ENCODE data around the gene EPN2.

Gene EPN2

DNA sequence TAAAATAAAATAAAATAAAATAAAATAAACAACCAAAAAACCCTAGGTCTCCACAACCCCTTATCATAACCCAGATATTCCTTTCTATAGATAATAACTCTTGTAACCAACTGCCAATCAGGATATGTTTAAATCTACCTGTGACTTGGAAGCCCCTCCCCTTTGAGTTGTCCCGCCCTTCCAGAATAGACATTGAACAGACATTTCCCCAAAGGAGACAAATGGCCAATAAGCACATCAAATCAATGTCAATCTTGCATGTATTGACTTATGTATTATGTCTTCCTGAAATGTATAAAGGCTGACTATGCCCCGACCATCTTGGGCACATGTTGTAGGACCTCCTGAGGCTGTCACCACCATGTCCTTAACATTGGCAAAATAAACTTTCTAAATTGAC lies 139.6 kb downstream of the EPN2 start:
- H3K27me3 ChIP-seq (ENCODE audit: control insufficient read depth in 1 of 2, insufficient read depth in 2 of 2, low read length in 2 of 2), result no peaks in the 10 kb centered on the region
- no peaks in the 10 kb centered on the region for H3K9me3 ChIP-seq (ENCODE audit: control insufficient read depth in 2 of 2, low read length in 2 of 2)
- peak overlapping the region; percentile 84 to 89 for H3K4me3 ChIP-seq (ENCODE audit: low read length in 2 of 2)
- H3K27ac ChIP-seq (ENCODE audit: low read length), result peak overlapping the region; percentile 96
- peak overlapping the region; percentile 82 to 96 for H3K9ac ChIP-seq (ENCODE audit: low read length in 2 of 2)
- H3K4me1 ChIP-seq (ENCODE audit: control insufficient read depth, insufficient read depth, low read length), result peaks cover 17% of the 10 kb centered on the region
- peaks cover 17 to 22% of the 10 kb centered on the region in 2 donors for H3K36me3 ChIP-seq (ENCODE audit: control insufficient read depth in 2 of 2, insufficient read depth in 2 of 2, low read length in 2 of 2)

DNA sequence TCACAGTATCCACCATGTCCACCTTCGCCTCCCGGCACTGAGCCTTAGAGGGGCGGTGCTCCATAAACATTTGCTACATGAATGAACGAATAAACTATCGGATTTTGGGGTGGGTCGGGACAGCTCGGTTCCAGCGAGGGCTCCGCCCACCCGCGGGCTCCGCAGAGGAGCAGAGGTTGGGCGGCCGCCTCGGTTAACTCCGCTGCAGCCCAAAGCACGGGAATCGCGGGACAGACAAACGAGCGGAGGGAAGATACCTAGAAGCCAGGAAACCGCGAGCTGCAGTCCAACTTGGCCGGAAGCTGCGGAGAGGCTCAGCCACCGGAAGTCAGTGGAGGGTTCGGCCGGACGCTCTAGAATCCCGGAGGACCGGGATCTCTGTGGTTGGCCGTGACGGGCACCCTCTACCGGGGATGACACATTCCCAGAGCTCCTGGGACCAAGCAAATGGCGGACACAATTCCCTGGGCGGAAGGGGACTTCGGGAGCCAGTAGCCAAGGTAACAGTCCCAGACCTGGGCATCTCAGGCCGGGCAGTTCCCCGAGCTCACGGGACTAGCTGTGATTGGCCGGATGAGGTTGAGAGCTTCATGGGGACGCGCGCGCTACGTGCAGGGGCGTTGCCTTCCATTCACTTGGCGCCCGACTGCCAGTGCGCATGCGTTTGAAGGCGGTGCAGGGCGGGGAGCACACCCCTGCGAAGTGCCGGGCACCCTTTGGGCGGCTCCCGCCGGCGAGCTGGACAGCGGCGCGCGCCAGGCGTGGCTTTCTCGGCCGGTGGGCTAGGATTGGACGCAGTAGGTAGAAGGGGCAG lies 140.6 kb downstream of the EPN2 start:
- Histone ChIP-seq H3K36me3 (ENCODE audit: control insufficient read depth in 2 of 2, insufficient read depth in 2 of 2, low read length in 2 of 2) (peaks cover 19 to 29% of the 10 kb centered on the region in 2 donors), H3K9me3 (ENCODE audit: control insufficient read depth in 2 of 2, low read length in 2 of 2) (no peaks in the 10 kb centered on the region), H3K4me1 (ENCODE audit: control insufficient read depth, insufficient read depth, low read length) (peaks cover 24% of the 10 kb centered on the region), H3K27ac (ENCODE audit: low read length) (peak overlapping the region; percentile 96), H3K27me3 (ENCODE audit: control insufficient read depth in 1 of 2, insufficient read depth in 2 of 2, low read length in 2 of 2) (no peaks in the 10 kb centered on the region), H3K9ac (ENCODE audit: low read length in 2 of 2) (peak overlapping the region; percentile 82 to 96), H3K4me3 (ENCODE audit: low read length in 2 of 2) (peak overlapping the region; percentile 84 to 89)

DNA sequence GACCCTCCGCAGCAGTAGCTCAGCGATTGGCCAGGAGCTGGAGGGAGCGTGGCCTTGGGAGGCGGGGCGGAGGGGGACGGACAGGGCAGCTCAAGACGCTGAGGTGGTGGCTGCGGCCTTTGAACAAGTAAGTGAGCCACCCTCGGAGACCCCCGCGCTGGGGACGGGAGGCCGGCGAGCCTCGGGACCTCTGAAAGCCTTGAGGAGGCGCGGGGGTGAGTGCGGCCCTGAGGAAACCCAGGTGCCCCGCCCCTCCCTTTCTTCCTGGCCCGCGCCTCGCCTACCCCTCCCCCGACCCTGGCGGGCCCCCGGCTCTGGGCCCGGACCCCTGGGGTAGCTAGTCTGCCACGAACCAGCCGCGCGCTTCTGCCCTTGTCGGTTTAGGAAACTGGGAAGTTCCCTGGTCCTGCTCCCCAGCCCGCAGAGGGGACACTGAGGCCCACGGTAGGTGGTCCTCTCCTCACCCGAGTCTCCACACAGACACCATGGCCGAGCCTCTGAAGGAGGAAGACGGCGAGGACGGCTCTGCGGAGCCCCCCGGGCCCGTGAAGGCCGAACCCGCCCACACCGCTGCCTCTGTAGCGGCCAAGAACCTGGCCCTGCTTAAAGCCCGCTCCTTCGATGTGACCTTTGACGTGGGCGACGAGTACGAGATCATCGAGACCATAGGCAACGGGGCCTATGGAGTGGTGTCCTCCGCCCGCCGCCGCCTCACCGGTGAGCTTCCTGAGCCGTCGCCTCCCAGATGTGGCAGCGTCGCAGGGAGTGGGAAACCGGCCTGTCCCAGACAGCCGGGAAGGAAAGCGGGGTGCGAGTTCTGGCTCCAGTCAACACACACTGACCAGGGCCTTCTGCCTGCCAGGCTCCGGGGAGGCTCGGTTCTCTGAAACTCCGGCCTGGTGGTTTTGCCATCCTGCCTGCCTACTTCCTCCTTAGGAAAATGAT lies 141.5 kb downstream of the EPN2 start, which contains the start of gene MAPK7:
TSS of gene MAPK7 (plus strand) at position 83 of the 945 bp plus-strand sequence. CDS start at position 486, 403 bp downstream.
- H3K9me3 ChIP-seq (ENCODE audit: control insufficient read depth in 2 of 2, low read length in 2 of 2), result no peaks in the 10 kb centered on the region
- peaks cover 32% of the 10 kb centered on the region for H3K4me1 ChIP-seq (ENCODE audit: control insufficient read depth, insufficient read depth, low read length)
- H3K36me3 ChIP-seq (ENCODE audit: control insufficient read depth in 2 of 2, insufficient read depth in 2 of 2, low read length in 2 of 2), result peaks cover 25 to 37% of the 10 kb centered on the region in 2 donors
- no peaks in the 10 kb centered on the region for H3K27me3 ChIP-seq (ENCODE audit: control insufficient read depth in 1 of 2, insufficient read depth in 2 of 2, low read length in 2 of 2)
- H3K4me3 ChIP-seq (ENCODE audit: low read length in 2 of 2), result peak within 1 kb of the TSS; percentile 84 to 89
- peak within 1 kb of the TSS; percentile 82 to 96 for H3K9ac ChIP-seq (ENCODE audit: low read length in 2 of 2)
- peak within 1 kb of the TSS; percentile 96 for H3K27ac ChIP-seq (ENCODE audit: low read length)

DNA sequence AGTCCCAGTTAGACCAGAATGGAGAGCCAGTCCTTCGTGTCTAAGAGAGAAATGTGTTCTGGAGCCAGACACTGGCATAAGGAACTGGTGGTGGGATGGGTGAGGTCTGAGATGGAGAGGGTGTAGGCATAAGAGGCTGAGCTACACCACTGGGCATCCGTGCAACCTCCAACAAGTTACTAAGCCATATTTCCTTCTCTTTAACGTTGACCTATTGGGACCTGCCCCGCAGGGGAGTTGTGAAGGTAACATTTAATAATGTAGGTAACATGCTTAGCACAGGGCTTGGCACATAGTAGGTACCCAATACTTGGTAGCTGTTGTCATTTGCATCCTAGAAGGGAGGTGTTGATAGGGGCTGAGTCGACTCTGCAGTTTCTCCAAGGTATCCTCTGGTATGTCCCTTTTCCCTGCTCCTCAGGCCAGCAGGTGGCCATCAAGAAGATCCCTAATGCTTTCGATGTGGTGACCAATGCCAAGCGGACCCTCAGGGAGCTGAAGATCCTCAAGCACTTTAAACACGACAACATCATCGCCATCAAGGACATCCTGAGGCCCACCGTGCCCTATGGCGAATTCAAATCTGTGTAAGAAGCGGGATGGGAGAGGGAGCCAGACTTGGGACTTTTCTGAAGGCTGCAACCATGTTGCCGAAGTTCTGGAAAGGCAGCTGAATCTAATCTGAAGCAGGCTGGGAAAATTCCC lies 142.3 kb downstream of the EPN2 start:
- peak overlapping the region; percentile 79 to 89 for H3K4me3 ChIP-seq (ENCODE audit: low read length in 2 of 2)
- no peaks in the 10 kb centered on the region for H3K9me3 ChIP-seq (ENCODE audit: control insufficient read depth in 2 of 2, low read length in 2 of 2)
- peaks cover 40% of the 10 kb centered on the region for H3K4me1 ChIP-seq (ENCODE audit: control insufficient read depth, insufficient read depth, low read length)
- no peaks in the 10 kb centered on the region for H3K27me3 ChIP-seq (ENCODE audit: control insufficient read depth in 1 of 2, insufficient read depth in 2 of 2, low read length in 2 of 2)
- peaks cover 31 to 44% of the 10 kb centered on the region in 2 donors for H3K36me3 ChIP-seq (ENCODE audit: control insufficient read depth in 2 of 2, insufficient read depth in 2 of 2, low read length in 2 of 2)
- peak overlapping the region; percentile 78 to 82 for H3K9ac ChIP-seq (ENCODE audit: low read length in 2 of 2)
- no peak overlapping the region for H3K27ac ChIP-seq (ENCODE audit: low read length)

DNA sequence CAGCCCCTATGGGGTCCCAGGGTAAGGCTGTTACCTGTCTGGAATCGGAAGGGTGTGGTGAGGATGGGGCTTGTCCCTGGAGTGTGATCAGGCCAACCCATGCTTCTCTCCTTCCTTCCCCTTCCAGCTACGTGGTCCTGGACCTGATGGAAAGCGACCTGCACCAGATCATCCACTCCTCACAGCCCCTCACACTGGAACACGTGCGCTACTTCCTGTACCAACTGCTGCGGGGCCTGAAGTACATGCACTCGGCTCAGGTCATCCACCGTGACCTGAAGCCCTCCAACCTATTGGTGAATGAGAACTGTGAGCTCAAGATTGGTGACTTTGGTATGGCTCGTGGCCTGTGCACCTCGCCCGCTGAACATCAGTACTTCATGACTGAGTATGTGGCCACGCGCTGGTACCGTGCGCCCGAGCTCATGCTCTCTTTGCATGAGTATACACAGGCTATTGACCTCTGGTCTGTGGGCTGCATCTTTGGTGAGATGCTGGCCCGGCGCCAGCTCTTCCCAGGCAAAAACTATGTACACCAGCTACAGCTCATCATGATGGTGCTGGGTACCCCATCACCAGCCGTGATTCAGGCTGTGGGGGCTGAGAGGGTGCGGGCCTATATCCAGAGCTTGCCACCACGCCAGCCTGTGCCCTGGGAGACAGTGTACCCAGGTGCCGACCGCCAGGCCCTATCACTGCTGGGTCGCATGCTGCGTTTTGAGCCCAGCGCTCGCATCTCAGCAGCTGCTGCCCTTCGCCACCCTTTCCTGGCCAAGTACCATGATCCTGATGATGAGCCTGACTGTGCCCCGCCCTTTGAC lies 143.5 kb downstream of the EPN2 start:
- Histone ChIP-seq H3K9ac (ENCODE audit: low read length in 2 of 2) (no peak overlapping the region), H3K27ac (ENCODE audit: low read length) (peak overlapping the region; percentile 24), H3K36me3 (ENCODE audit: control insufficient read depth in 2 of 2, insufficient read depth in 2 of 2, low read length in 2 of 2) (peaks cover 31 to 44% of the 10 kb centered on the region in 2 donors), H3K9me3 (ENCODE audit: control insufficient read depth in 2 of 2, low read length in 2 of 2) (no peaks in the 10 kb centered on the region), H3K27me3 (ENCODE audit: control insufficient read depth in 1 of 2, insufficient read depth in 2 of 2, low read length in 2 of 2) (no peaks in the 10 kb centered on the region), H3K4me3 (ENCODE audit: low read length in 2 of 2) (no peak overlapping the region), H3K4me1 (ENCODE audit: control insufficient read depth, insufficient read depth, low read length) (peaks cover 52% of the 10 kb centered on the region)

DNA sequence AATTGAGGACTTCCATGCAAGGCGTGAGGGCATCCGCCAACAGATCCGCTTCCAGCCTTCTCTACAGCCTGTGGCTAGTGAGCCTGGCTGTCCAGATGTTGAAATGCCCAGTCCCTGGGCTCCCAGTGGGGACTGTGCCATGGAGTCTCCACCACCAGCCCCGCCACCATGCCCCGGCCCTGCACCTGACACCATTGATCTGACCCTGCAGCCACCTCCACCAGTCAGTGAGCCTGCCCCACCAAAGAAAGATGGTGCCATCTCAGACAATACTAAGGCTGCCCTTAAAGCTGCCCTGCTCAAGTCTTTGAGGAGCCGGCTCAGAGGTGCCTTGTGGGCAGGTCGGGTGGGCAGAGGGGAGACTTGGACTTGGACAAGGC lies 144.2 kb downstream of the EPN2 start:
- Histone ChIP-seq H3K27ac (ENCODE audit: low read length) (peak overlapping the region; percentile 18), H3K9me3 (ENCODE audit: control insufficient read depth in 2 of 2, low read length in 2 of 2) (no peaks in the 10 kb centered on the region), H3K4me1 (ENCODE audit: control insufficient read depth, insufficient read depth, low read length) (peaks cover 58% of the 10 kb centered on the region), H3K4me3 (ENCODE audit: low read length in 2 of 2) (no peak overlapping the region), H3K36me3 (ENCODE audit: control insufficient read depth in 2 of 2, insufficient read depth in 2 of 2, low read length in 2 of 2) (peaks cover 31 to 44% of the 10 kb centered on the region in 2 donors), H3K27me3 (ENCODE audit: control insufficient read depth in 1 of 2, insufficient read depth in 2 of 2, low read length in 2 of 2) (no peaks in the 10 kb centered on the region), H3K9ac (ENCODE audit: low read length in 2 of 2) (no peak overlapping the region)

DNA sequence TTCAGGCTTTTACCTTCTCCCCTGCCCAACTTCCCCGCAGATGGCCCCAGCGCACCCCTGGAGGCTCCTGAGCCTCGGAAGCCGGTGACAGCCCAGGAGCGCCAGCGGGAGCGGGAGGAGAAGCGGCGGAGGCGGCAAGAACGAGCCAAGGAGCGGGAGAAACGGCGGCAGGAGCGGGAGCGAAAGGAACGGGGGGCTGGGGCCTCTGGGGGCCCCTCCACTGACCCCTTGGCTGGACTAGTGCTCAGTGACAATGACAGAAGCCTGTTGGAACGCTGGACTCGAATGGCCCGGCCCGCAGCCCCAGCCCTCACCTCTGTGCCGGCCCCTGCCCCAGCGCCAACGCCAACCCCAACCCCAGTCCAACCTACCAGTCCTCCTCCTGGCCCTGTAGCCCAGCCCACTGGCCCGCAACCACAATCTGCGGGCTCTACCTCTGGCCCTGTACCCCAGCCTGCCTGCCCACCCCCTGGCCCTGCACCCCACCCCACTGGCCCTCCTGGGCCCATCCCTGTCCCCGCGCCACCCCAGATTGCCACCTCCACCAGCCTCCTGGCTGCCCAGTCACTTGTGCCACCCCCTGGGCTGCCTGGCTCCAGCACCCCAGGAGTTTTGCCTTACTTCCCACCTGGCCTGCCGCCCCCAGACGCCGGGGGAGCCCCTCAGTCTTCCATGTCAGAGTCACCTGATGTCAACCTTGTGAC lies 144.7 kb downstream of the EPN2 start:
- Histone ChIP-seq H3K9ac (ENCODE audit: low read length in 2 of 2) (no peak overlapping the region), H3K27me3 (ENCODE audit: control insufficient read depth in 1 of 2, insufficient read depth in 2 of 2, low read length in 2 of 2) (no peaks in the 10 kb centered on the region), H3K4me3 (ENCODE audit: low read length in 2 of 2) (no peak overlapping the region), H3K9me3 (ENCODE audit: control insufficient read depth in 2 of 2, low read length in 2 of 2) (no peaks in the 10 kb centered on the region), H3K4me1 (ENCODE audit: control insufficient read depth, insufficient read depth, low read length) (peaks cover 62% of the 10 kb centered on the region), H3K27ac (ENCODE audit: low read length) (peak overlapping the region; percentile 18), H3K36me3 (ENCODE audit: control insufficient read depth in 2 of 2, insufficient read depth in 2 of 2, low read length in 2 of 2) (peaks cover 31 to 44% of the 10 kb centered on the region in 2 donors)

DNA sequence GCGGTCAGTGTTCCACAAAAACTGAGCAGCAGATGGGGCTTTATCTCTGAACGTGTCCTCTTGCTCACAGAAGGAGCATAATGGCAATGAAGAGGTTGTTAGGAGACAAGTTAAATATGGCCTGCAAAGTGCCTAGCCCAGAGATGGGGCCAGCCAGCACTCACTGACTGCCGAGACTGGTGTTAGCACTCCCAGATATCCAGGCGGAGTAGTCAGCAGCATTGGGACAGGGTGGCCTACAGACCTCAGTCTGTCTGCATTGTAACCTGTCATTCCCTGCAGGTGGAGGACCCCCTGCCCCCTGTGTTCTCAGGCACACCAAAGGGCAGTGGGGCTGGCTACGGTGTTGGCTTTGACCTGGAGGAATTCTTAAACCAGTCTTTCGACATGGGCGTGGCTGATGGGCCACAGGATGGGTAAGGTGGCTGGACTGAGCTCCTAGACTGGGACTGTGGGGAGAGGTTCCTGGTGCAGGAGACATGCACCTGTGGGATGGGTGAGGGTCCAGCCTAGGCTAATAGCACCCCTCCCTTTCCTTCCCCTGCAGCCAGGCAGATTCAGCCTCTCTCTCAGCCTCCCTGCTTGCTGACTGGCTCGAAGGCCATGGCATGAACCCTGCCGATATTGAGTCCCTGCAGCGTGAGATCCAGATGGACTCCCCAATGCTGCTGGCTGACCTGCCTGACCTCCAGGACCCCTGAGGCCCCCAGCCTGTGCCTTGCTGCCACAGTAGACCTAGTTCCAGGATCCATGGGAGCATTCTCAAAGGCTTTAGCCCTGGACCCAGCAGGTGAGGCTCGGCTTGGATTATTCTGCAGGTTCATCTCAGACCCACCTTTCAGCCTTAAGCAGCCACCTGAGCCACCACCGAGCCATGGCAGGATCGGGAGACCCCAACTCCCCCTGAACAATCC lies 145.6 kb downstream of the EPN2 start:
- H3K4me3 ChIP-seq (ENCODE audit: low read length in 2 of 2), result peak overlapping the region in 1 of 2 donors; percentile 22
- peaks cover 31 to 44% of the 10 kb centered on the region in 2 donors for H3K36me3 ChIP-seq (ENCODE audit: control insufficient read depth in 2 of 2, insufficient read depth in 2 of 2, low read length in 2 of 2)
- H3K9me3 ChIP-seq (ENCODE audit: control insufficient read depth in 2 of 2, low read length in 2 of 2), result no peaks in the 10 kb centered on the region
- peaks cover 66% of the 10 kb centered on the region for H3K4me1 ChIP-seq (ENCODE audit: control insufficient read depth, insufficient read depth, low read length)
- no peak overlapping the region for H3K27ac ChIP-seq (ENCODE audit: low read length)
- H3K27me3 ChIP-seq (ENCODE audit: control insufficient read depth in 1 of 2, insufficient read depth in 2 of 2, low read length in 2 of 2), result no peaks in the 10 kb centered on the region
- H3K9ac ChIP-seq (ENCODE audit: low read length in 2 of 2), result no peak overlapping the region

Data from stomach smooth muscle (tissue), 2 donors.